CD4-positive, alpha-beta T cell treated with Interleukin-17A for 4 hours (primary cell): ENCODE results near the gene C5orf24.
"Not testable (repeated sequence)": the region's sequence is repeated elsewhere in the genome, so short reads cannot be mapped to it uniquely, and the experiment has no call there.

ENCODE experiments used
- DNase-seq: peaks from one replicate; pipeline ENCODE4 v3.0.0-alpha.2; 2020; ENCODE audit warnings: mixed read lengths

The C5orf24 gene

GRCh38 chr5:134864707-134865106, 18.9 kb downstream of the C5orf24 start:
- DNase-seq = no peak

GRCh38 chr5:134873494-134873893, 27.7 kb downstream of the C5orf24 start:
- DNase-seq = peak; percentile 32

- DNase-seq = peak; percentile 85
These were observed 28.4 kb downstream of the C5orf24 start, which contains the start of gene TXNDC15 for GRCh38 chr5:134873987-134874830. Gene TXNDC15, plus strand, starts transcription at chr5:134874371. Its CDS starts 57 bp downstream, at chr5:134874428.

- DNase-seq = peak; percentile 43
These were observed 29.3 kb downstream of the C5orf24 start for GRCh38 chr5:134874831-134875655.

- no peak for DNase-seq
These were observed 31.4 kb downstream of the C5orf24 start for GRCh38 chr5:134877159-134877558.

- no peak for DNase-seq
These were observed 32.6 kb downstream of the C5orf24 start for GRCh38 chr5:134878403-134878802.

- DNase-seq = no peak
These were observed 33.7 kb downstream of the C5orf24 start for GRCh38 chr5:134879456-134879855.

- not testable (repeated sequence) for DNase-seq
These were observed 35.2 kb downstream of the C5orf24 start for GRCh38 chr5:134880937-134881336.

- not testable (repeated sequence) for DNase-seq
These were observed 35.9 kb downstream of the C5orf24 start for GRCh38 chr5:134881711-134882110.

- DNase-seq = no peak
These were observed 41.9 kb downstream of the C5orf24 start for GRCh38 chr5:134887593-134888159.

GRCh38 chr5:134889335-134889734, 43.6 kb downstream of the C5orf24 start:
- DNase-seq = no peak

GRCh38 chr5:134891473-134891872, 45.7 kb downstream of the C5orf24 start:
- DNase-seq = no peak

GRCh38 chr5:134892282-134892681, 46.5 kb downstream of the C5orf24 start:
- DNase-seq = no peak

GRCh38 chr5:134892926-134893325, 47.2 kb downstream of the C5orf24 start:
- no peak for DNase-seq

GRCh38 chr5:134893748-134894505, 48.2 kb downstream of the C5orf24 start:
- DNase-seq = no peak

- DNase-seq = no peak
These were observed 56.5 kb downstream of the C5orf24 start for GRCh38 chr5:134902071-134902801.

GRCh38 chr5:134904610-134905245, 59.0 kb downstream of the C5orf24 start, which contains the start of gene PCBD2:
Gene PCBD2, plus strand, starts transcription at chr5:134905131. Its CDS starts 9 bp downstream, at chr5:134905140.
- DNase-seq = peak; percentile 93

GRCh38 chr5:134905246-134905996, 59.7 kb downstream of the C5orf24 start:
- peak; percentile 67 for DNase-seq

- no peak for DNase-seq
These were observed 61.0 kb downstream of the C5orf24 start for GRCh38 chr5:134906811-134907210.
